Spinal cord (tissue), 10 donors: Measurements from ENCODE around the gene CPNE2. TPM values are rescaled to one million over a fixed set of nuclear protein-coding genes. Genes with fewer than 3 reads are reported as not detected.
A peak's percentile ranks its signal among the peaks of the same experiment; 100 is the strongest.

Source experiments
- DNase-seq, 6 donors: peaks; one replicate each; pipeline versions ENCODE4 v3.0.0 to v3.0.0-alpha.2; 2013 to 2015; ENCODE audit warnings: low spot score in 6 of 6, low read depth in 4 of 6
- H3K27ac ChIP-seq: one replicate; pipeline ENCODE4 v1.5.1; 2013; ENCODE audit warnings: low read depth, low read length, control low read depth
- H3K27me3 ChIP-seq: one replicate; pipeline ENCODE4 v1.6.1; 2013; ENCODE audit warnings: low read length; ENCODE audit not compliant: control insufficient read depth, insufficient read depth
- H3K36me3 ChIP-seq: one replicate; pipeline ENCODE4 v1.6.1; 2013; ENCODE audit warnings: low read length; ENCODE audit not compliant: control insufficient read depth, insufficient read depth
- H3K4me1 ChIP-seq: one replicate; pipeline ENCODE4 v1.6.1; 2013; ENCODE audit warnings: low read length; ENCODE audit not compliant: control insufficient read depth, insufficient read depth
- H3K4me3 ChIP-seq: one replicate; pipeline ENCODE4 v1.5.1; 2013; ENCODE audit warnings: low read depth, low read length, control low read depth
- H3K9me3 ChIP-seq: one replicate; pipeline ENCODE4 v1.6.1; 2013; ENCODE audit warnings: low read length; ENCODE audit not compliant: control insufficient read depth, insufficient read depth
- WGBS: methylation state at CpG from one replicate; pipeline ENCODE4 v1.1.5; 2013; ENCODE audit warnings: missing lambda C conversion rate; ENCODE audit not compliant: insufficient coverage; 5-methylcytosine and 5-hydroxymethylcytosine counted together
- polyA plus RNA-seq, 2 donors: library from polyadenylated mRNA; unstranded; fragments of 120-200 nt; gene quantifications; one replicate each; pipeline ENCODE4 v1.2.1, GENCODE V29; 2013; ENCODE audit not compliant: insufficient read length in 2 of 2
- total RNA-seq, 2 donors: library from RNA; depleted of rRNA in 1 of 2; stranded (reverse); fragments of 120-200 nt in 1 of 2; fragments of >200 nt in 1 of 2; gene quantifications; one replicate each; pipeline versions ENCODE4 v1.2.3 to v1.2.4, GENCODE V29; 2013 to 2014
- donor health status: healthy.

The CPNE2 gene
- total and polyA plus RNA-seq, 4 donors: 56.4 to 197 (median 121) TPM

- H3K4me3 ChIP-seq: no peak overlapping the region
- peak overlapping the region; percentile 81 for H3K27ac ChIP-seq
- H3K27me3 ChIP-seq: no peaks in the 10 kb centered on the region
- no peaks in the 10 kb centered on the region for H3K9me3 ChIP-seq
- 65% methylated on average over 20 of the region's 24 CpGs for WGBS
- H3K4me1 ChIP-seq: peaks cover 90% of the 10 kb centered on the region
- no peak for DNase-seq
- H3K36me3 ChIP-seq: peaks cover 57% of the 10 kb centered on the region
These were observed 53.8 kb downstream of the CPNE2 start for GRCh38 chr16:57146040-57146647.

GRCh38 chr16:57146735-57147134 lies 54.4 kb downstream of the CPNE2 start:
- H3K27ac ChIP-seq: peak overlapping the region; percentile 81

GRCh38 chr16:57147381-57148221 lies 55.2 kb downstream of the CPNE2 start:
- DNase-seq: peak in 2 of 6 donors; percentile 65 to 88
- Histone ChIP-seq H3K9me3 (no peaks in the 10 kb centered on the region), H3K27me3 (no peaks in the 10 kb centered on the region), H3K4me1 (peaks cover 75% of the 10 kb centered on the region), H3K36me3 (peaks cover 51% of the 10 kb centered on the region), H3K4me3 (no peak overlapping the region), H3K27ac (peak overlapping the region; percentile 81)
- WGBS: 7% methylated on average over 11 of the region's 14 CpGs

More at GRCh38 chr16:57146735-57147134, 54.4 kb downstream of the CPNE2 start:
- Histone ChIP-seq H3K36me3 (peaks cover 54% of the 10 kb centered on the region), H3K9me3 (no peaks in the 10 kb centered on the region), H3K4me1 (peaks cover 84% of the 10 kb centered on the region), H3K4me3 (no peak overlapping the region), H3K27me3 (no peaks in the 10 kb centered on the region)
- WGBS: 83% methylated on average over 5 of the region's 5 CpGs
- no peak for DNase-seq

- Histone ChIP-seq H3K4me3 (no peak overlapping the region), H3K27ac (peak overlapping the region; percentile 81), H3K4me1 (peaks cover 67% of the 10 kb centered on the region), H3K27me3 (no peaks in the 10 kb centered on the region), H3K9me3 (no peaks in the 10 kb centered on the region), H3K36me3 (peaks cover 48% of the 10 kb centered on the region)
- DNase-seq: no peak
- WGBS: 87% methylated on average over 6 of the region's 6 CpGs
These were observed 56.1 kb downstream of the CPNE2 start for GRCh38 chr16:57148481-57148880.

GRCh38 chr16:57149391-57149790 lies 57.0 kb downstream of the CPNE2 start:
- H3K27ac ChIP-seq: peak overlapping the region; percentile 81

GRCh38 chr16:57150682-57151330 lies 58.4 kb downstream of the CPNE2 start:
- H3K36me3 ChIP-seq: peaks cover 50% of the 10 kb centered on the region
- H3K27me3 ChIP-seq: no peaks in the 10 kb centered on the region
- no peak overlapping the region for H3K4me3 ChIP-seq
- H3K9me3 ChIP-seq: no peaks in the 10 kb centered on the region
- peaks cover 45% of the 10 kb centered on the region for H3K4me1 ChIP-seq
- 59% methylated on average over 9 of the region's 9 CpGs for WGBS
- DNase-seq: no peak
- H3K27ac ChIP-seq: no peak overlapping the region

More at GRCh38 chr16:57149391-57149790, 57.0 kb downstream of the CPNE2 start:
- H3K27me3 ChIP-seq: no peaks in the 10 kb centered on the region
- peaks cover 50% of the 10 kb centered on the region for H3K36me3 ChIP-seq
- peaks cover 57% of the 10 kb centered on the region for H3K4me1 ChIP-seq
- no peaks in the 10 kb centered on the region for H3K9me3 ChIP-seq
- no peak overlapping the region for H3K4me3 ChIP-seq
- no peak for DNase-seq
- 91% methylated on average over 9 of the region's 10 CpGs for WGBS

- WGBS: 100% methylated on average over 1 of the region's 2 CpGs
- no peak overlapping the region for H3K4me3 ChIP-seq
These were observed 59.0 kb downstream of the CPNE2 start for GRCh38 chr16:57151369-57151768.

GRCh38 chr16:57152096-57153093 lies 60.0 kb downstream of the CPNE2 start:
- Histone ChIP-seq H3K27me3 (no peaks in the 10 kb centered on the region), H3K9me3 (no peaks in the 10 kb centered on the region), H3K4me1 (peaks cover 29% of the 10 kb centered on the region), H3K4me3 (no peak overlapping the region), H3K27ac (no peak overlapping the region), H3K36me3 (peaks cover 42% of the 10 kb centered on the region)
- DNase-seq: no peak
- 59% methylated on average over 3 of the region's 4 CpGs for WGBS

More at GRCh38 chr16:57151369-57151768, 59.0 kb downstream of the CPNE2 start:
- no peaks in the 10 kb centered on the region for H3K9me3 ChIP-seq
- no peak for DNase-seq
- H3K27ac ChIP-seq: no peak overlapping the region
- H3K27me3 ChIP-seq: no peaks in the 10 kb centered on the region
- peaks cover 39% of the 10 kb centered on the region for H3K4me1 ChIP-seq
- peaks cover 44% of the 10 kb centered on the region for H3K36me3 ChIP-seq

- Histone ChIP-seq H3K4me3 (no peak overlapping the region), H3K36me3 (peaks cover 41% of the 10 kb centered on the region), H3K4me1 (peaks cover 14% of the 10 kb centered on the region), H3K27me3 (no peaks in the 10 kb centered on the region), H3K27ac (no peak overlapping the region), H3K9me3 (no peaks in the 10 kb centered on the region)
- 94% methylated on average over 5 of the region's 6 CpGs for WGBS
- DNase-seq: no peak
These were observed 61.5 kb downstream of the CPNE2 start for GRCh38 chr16:57153841-57154240.
